Measurements from ENCODE around the gene RFX5. TPM values are rescaled to one million over a fixed set of nuclear protein-coding genes. Genes with fewer than 3 reads are reported as not detected.
A peak's percentile ranks its signal among the peaks of the same experiment; 100 is the strongest.

Gene RFX5
- total and polyA plus RNA-seq, 9 of the 15 experiments (the other 6 are each of a cell fraction or from before 2014, with no cell fraction given): 3.8 to 48.2 (median 32.2) TPM

DNA sequence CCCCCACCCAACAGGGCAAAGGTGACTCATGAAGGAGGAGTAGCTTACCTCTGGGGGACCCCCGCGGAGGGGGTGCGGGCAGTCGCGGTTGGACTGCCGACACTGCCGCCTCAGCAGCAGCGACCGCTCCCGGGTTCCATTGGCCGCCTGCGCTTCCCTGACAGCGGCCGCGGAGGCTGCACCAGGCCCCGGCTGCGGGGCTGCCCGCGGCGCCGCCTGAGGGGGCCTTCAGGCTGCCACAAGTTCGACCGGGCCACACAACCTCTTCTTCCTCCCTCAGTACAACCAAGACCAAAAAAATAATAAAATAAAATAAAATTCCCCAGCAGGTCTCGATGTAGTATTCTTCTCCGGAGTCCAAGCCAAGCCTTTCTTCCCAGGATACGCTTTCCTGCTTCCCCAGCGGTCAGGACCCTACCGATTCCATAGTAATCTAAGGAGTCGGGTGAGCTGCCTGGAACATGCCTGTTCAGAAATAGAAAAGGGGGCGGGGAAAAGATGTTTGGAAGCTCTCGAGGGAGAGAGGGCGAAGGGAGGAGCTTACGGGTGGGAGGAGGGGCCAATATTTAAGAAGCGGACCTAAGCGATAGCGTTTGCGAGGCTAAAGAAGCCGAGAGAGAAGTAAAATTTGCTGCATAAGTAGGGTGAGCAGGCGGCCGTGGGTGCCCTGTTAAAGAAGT is 19.7 kb downstream of the RFX5 start, which contains the start of gene PI4KB (continued):
- TF ChIP-seq TOE1 (IDR thresholded peaks at IDR 0.05; ENCODE audit: borderline replicate concordance) (peak; percentile 44; the same call in 1 of the 2 replicates), TOE1 (CRISPR knock-in tag; IDR thresholded peaks at IDR 0.05; ENCODE audit: borderline replicate concordance, low read depth) (no peak), ZNF146 (CRISPR knock-in tag; IDR thresholded peaks at IDR 0.05; ENCODE audit: unreplicated experiment) (no peak), CHD4 (IDR thresholded peaks at IDR 0.05; ENCODE audit: insufficient read depth, insufficient replicate concordance, low read depth, low read length, poor library complexity, severe bottlenecking) (no peak), C11orf30 (IDR thresholded peaks at IDR 0.05; ENCODE audit: low read depth) (peak; percentile 27; the same call in 1 of the 2 replicates), KDM1A (IDR thresholded peaks at IDR 0.05) (no peak), ELF1 (tag; IDR thresholded peaks at IDR 0.05) (peak; percentile 57; the same call in 1 of the 2 replicates), ZNF57 (CRISPR knock-in tag; IDR thresholded peaks at IDR 0.05) (no peak), MGA (IDR thresholded peaks at IDR 0.05) (no peak), HOXB6 (CRISPR knock-in tag; IDR thresholded peaks at IDR 0.05; ENCODE audit: borderline replicate concordance) (no peak), ZNF77 (CRISPR knock-in tag; IDR thresholded peaks at IDR 0.05) (no peak), NELFE (IDR thresholded peaks at IDR 0.05; ENCODE audit: insufficient read depth, insufficient read length) (no peak), PREB (CRISPR knock-in tag; IDR thresholded peaks at IDR 0.05) (no peak), JUNB (CRISPR knock-in tag; conservative IDR thresholded peaks at IDR 0.05) (no peak)
- TF ChIP-seq, protein P1, sequence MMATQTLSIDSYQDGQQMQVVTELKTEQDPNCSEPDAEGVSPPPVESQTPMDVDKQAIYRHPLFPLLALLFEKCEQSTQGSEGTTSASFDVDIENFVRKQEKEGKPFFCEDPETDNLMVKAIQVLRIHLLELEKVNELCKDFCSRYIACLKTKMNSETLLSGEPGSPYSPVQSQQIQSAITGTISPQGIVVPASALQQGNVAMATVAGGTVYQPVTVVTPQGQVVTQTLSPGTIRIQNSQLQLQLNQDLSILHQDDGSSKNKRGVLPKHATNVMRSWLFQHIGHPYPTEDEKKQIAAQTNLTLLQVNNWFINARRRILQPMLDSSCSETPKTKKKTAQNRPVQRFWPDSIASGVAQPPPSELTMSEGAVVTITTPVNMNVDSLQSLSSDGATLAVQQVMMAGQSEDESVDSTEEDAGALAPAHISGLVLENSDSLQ (IDR thresholded peaks at IDR 0.05): 0 out of 2 replicates have a peak, but pooled peaks have one; percentile 10

Measured in K562 (cell line).